MM.1S (cell line): ENCODE results near the gene SERBP1.

ENCODE experiments used
- CTCF ChIP-seq: fragments of 300-600 bp; sonication (generic); IDR thresholded peaks from 2 replicates; pipeline ENCODE4 v1.5.1; 2016; ENCODE audit warnings: antibody characterized with exemption, low read length, mixed read lengths
- EZH2phosphoT487 ChIP-seq: fragments of 300-600 bp; sonication (generic); IDR thresholded peaks from 2 replicates; pipeline ENCODE4 v1.6.1; 2018; ENCODE audit warnings: antibody characterized with exemption, low read length

- no peak for TF ChIP-seq CTCF
- no peak for TF ChIP-seq EZH2phosphoT487
Measured at GRCh38 chr1:67427465-67427864, 2.7 kb downstream of the SERBP1 start.
